NCI-H446 treated with DMSO at 0.1 percent for 48 hours (cell line): ENCODE measurements around the gene PLEKHA7.

Experiments used
- DNase-seq: peaks from one replicate; lab custom pipeline; 2025; lab: John Stamatoyannopoulos, UW

Gene PLEKHA7

DNA sequence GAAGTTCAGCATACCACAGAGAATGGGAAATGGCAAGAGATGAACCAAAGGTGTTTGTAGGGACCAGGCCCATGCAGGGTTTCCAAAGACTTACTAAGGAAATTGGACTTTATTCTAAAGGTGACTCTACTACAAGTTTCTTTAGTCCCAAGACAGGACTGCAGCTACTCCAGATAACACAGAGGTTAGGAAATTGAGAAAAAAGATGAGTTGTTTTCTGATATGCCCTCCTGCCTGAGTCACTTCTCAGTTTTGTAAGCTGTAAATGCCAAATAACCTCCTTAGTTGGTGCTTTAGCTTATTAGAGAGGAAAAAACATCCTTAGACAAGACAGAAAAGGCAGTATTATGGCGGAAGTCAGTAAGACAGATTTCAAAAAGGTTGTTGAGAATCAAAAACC, 179.8 kb downstream of the PLEKHA7 start:
- no peak for DNase-seq

DNA sequence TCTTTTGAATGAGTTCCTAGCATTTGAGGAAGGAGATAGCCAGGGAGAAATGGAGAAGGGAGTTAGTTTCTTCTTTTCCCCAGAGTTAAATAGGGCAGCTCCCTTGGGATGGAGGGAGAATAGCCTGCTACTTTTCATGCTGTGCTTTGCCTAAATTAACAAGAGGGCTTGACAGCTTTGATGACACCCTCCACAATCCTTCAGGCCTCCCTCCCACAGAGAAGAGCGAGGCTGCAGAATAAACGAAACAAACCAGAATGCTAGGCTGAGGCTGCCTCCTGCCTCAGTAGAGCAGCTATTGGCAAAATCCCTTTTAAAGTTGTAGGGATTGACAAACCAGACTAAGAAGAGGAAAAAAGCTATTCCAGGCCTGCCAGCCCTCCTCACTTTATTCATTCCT, 181.2 kb downstream of the PLEKHA7 start:
- DNase-seq = no peak

DNA sequence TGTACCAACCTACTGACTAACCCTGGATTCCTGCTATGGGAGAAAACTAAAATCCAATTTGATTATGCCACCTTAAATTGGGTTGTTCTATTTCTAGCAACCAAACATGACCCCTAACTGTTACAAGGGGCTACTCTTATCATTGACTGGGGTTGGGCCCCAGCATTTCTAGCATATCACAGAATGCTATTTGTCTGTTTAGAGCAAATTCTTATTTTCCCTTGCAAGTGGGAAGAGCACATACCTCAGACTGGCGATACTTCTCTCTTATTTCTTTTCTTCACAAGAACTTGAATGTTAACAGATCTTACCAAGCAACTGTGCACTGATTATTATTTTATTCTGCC, 182.0 kb downstream of the PLEKHA7 start:
- DNase-seq = no peak

DNA sequence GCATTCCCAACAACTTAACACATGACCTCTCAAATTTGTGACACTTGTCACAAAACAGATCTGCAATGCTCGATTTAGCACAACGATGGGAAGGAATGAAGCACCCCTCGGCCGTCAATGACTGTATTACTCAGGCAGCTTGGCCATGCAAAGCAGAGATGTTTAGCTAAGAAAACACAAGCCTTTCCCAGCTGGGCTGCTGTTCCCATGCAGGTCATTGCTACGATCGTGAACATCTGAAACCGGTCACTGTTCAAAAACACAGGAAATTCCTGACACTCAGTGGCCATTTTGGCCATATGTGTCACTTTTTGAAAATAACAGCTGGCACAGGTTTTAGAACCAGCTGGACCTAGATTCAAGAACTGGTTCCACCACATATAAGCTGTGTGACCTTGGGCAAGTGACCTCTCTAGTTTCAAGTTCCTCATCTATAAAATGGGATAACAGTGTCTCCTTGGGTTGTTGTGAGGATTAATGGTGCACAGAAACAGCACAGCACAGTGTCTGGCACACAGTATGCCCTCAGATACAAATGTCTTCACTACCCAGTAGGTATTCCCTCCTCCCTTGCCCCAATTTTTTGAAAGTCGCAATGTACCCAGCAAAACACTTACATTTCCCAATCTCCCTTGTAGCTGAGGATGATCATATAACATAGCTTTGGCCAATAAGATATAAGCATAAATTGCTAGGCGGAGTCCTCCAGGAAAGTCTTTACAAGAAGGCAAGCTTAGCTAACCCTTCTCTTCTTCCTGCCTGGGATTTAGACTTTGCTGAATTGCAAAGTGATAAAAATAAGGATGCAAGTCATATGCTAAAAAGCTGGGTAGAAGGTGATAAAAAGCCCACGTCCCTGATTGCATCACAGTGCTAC, 182.7 kb downstream of the PLEKHA7 start:
- no peak for DNase-seq

DNA sequence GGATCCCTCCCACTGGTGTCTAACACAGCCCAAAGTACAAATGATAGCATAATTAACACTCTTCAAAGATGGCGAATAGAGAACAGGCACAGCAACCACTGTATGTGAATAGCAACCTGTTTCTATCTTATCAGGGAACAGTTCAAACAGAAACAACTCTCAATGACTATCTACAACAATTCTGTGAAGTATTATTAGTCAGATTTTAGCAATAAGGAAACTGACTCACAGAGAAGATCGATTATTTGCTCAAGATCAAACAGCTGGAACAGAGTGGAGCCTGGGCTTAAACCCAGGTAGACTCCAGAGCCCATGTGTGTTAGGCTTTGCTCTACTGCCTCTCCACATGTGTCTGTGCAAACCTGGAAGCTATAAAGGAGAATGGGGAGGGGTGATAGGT, 187.1 kb downstream of the PLEKHA7 start:
- no peak for DNase-seq

DNA sequence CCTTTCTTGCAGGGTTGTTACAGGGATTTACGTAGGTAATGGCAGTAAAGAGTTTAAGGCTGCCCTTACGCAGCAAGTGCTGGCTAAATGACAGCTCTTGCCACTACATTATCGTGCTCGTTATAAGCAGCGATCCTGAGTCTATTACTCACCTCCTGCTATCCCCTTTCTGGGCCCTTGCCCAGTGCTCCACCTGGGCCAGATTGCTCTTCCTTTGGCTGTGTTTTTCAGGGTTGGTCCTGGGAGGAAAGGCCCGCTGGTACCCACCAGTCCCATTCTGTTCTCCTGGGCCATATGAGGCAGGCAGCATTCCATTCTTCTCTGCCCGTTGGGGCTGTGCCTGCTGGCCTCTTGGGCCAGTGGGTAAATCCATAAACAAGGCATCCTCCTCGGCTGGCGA, 188.2 kb downstream of the PLEKHA7 start:
- DNase-seq = no peak

DNA sequence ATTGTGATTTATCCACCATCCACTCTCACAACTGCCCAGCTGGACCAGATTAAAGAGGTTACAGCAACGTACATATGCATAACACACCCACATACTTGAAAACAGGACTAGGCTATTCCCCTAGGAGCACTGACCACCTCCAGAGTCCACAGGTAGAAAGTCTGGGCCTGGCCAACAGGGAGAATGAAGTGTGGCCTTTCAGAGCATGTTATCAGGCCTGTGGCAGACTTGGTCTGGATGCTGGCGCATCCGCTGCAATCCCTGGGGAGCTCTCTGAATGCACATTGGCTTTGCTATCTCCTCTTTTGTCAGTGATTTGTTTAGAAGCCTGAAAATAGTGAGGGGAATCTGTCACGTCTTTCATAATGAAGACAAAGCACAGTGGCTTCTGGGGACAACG, 189.1 kb downstream of the PLEKHA7 start:
- DNase-seq = no peak

DNA sequence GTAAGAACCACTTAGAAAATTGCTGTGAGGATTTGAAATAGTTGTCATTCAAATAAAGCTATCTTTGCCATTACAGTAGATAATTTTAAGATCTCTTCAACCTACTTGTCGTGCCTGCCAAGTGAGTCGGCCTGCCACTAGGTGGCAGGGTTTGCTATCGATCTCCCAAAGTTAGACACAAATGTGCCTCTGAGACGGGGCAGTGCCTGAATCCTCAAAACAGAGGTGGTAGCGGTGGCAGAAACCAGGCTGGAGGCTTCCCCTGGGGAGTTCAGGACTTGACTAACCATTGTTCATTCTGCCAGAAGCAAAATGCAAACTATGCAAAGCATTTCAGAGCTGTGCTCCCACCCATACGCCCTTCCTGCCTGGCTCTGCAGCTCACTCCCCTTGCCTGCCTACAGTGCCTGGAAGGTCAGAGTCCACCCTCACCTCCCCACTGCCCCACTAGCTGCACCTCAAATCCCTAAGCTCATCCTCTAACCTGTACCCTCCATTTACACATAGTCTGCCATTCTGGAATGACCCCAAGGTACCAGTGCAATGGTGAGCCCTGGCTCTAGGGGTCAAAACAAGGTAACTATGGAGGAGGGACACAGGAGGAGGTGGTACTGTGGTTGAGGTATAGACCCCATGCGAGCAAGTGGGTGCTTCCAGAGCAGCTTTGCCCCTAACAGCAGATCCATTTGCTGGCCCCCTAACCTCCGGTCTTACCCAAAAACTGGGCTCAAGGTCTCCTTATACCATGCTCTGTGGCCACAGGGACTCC, 193.7 kb downstream of the PLEKHA7 start:
- DNase-seq = peak; percentile 32

DNA sequence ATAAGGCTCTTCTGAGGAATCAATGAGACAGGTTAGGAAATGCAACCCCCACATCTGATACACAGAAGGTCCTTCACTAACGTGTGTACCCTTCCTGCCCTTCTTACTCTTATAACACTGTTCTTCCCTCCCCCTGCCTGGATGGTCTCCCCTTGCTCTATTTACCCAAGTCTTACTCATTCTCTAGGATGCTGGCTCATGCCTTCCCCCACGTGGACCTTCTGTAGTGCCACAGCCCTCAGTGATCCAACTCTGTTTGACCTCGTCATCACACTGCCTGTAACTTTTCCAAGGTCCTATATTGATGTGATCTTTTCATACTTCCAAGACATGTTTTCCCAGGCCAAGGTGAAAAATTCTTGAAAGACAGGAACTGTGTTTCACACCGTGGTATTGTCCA, 195.9 kb downstream of the PLEKHA7 start:
- DNase-seq = no peak

DNA sequence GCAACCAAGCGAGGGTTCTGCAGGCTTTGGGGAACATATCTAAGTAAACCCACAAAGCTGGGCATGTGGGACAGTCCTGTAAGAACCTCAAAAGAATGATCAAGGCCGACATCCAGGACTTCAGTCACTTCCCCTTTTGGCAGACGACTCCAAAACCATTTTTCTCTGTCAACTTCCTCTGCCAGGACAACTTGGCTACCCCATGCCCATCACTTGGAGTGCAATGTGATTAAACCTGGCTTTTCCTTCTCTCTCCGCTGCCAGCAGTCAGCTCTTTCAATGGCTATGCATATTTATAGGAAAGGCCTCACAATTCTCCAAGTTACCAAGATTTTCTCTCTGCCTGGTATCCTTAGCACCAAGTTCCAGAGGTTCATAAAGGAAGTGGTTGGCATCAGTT, 196.9 kb downstream of the PLEKHA7 start:
- DNase-seq = peak; percentile 59

DNA sequence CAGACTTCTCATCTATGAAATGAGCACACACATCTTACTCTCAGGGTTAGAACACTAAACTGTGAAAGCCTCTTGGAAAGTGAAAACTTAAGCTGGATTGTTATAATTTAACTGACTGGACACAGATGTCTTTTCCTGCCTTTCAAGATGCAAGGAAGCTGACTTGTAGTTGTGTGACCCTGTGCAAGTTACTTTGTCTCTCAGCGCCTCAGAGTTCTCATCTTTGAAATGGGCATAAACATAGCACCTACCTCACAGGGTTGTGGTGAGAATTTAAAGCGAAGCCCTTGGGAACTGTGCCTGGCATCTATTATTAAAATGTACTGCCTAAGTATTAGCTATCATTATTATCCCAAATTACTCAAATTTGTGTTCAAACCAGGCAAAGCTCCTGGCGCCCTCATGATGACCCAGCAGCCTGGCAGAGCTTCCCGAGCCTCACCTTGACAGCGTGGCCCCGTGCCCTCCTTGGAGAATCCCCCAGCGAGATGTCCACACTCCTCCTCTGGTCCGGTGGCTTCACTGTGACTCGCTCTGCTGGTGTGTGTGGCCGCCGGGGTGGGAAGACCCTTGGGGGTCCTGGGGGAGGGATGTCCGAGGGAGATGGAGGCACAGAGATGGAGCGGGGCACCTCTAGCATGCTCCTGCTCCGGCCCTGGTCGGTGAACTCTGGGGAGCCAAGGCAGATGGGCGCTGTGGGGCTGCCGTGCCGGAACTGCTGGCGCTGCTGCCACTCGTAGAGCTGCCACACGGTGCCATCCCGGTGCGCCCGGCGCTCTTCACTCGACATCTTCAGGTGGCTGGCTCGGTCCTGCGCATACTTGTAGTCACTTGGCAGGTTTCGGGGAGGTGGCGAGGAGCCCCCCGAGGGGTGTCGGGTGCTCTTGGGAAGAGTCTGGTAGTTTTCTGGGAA, 197.6 kb downstream of the PLEKHA7 start:
- DNase-seq = no peak

DNA sequence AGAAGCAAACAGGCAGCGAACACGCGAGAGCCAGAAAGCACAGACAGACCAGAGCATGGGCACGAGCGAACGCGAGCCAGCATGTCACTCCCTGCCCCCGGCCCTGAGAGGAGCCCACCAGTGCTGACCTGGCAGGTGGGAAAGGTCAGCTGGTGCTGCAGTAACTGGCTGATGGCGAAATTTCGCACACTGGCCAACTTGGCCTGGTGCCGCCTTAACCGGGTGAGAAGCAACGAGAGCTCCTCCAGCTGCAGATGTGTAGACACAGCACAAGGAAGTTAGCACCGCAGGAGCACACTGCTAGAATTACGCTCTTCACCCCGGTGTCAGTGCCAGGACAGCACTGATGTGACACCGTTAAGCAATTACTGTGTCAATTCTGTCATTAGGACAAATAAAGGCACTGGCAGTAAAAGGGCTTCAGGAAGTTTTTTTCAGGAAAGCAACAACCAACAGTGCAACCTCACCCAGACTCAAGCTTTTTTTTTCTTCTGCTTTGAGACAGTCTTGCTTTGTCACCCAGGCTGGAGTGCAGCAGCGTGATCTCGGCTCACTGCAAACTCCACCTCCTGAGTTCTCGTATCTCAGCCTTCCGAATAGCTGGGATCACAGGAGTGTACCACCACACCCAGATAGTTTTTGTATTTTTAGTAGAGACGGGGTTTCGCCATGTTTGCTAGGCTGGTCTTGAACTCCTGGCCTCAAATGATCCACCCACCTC, 199.0 kb downstream of the PLEKHA7 start:
- peak; percentile 22 for DNase-seq

DNA sequence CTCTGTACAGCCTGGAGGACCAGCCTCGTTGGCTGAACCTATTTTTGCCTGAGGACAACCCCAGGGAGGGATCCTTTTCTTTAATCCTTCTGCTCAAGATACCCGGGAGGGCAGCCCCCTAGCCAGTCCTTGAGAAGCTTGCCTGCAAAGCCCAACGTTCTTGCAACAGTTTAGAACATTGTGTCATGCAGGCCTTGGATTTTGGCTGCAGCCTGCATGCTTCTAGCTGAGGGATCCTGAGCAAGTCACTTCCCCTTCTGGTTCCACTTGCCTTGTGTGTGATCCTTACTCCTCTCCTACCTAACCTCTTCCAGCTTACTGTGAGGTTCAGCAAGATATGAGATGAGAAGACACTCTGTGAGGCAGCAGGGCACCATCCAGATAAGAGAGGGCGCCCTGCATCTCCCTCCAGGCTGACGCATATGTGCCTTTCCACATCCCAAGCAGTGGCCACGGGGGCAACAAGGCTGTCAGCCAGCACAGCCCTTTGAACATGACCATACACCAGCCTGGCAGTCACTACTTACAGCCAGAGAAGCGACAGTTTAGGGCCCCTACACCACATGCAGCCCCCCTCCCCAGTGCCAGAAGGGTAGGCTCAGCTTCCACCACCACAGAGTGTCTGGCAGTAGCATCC, 199.7 kb downstream of the PLEKHA7 start:
- no peak for DNase-seq

DNA sequence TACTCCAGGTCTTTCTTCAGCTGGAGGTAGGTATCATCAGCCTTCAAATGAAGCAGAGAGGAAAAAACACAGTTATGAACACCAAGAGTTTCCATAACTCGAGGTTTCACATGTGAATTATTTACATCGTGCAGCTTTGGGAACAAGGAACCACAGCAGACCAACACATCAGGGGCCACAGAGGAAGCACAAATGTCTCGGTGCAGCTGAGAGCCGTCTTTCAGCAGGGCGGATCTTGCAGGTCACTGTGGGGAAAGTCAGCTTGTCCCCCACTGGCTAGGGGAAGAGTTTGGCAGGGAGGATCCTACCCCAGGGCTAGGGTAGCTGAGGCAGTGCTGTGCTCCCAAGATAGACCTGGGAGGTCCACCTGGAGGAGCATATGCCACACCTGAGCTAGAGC, 201.1 kb downstream of the PLEKHA7 start:
- no peak for DNase-seq

DNA sequence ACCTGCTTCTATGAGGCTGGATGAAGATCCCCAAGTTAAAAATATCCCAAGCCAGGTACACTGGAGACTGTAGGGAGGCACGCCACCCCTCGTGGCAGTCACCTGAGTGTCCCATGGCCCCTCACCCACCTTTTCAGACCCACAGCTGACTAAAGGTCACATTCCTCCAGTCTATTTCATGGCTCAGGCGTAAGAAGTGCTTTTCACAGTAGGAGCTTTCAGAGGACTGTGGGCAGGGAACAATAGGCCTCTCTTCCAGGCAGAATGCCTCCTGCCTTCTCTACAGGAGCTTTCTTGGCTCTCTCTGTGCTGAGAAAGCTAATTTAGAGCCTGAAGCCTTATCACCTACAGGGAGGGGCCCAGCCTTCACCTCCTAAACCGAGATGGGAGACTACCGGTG, 201.9 kb downstream of the PLEKHA7 start:
- no peak for DNase-seq

DNA sequence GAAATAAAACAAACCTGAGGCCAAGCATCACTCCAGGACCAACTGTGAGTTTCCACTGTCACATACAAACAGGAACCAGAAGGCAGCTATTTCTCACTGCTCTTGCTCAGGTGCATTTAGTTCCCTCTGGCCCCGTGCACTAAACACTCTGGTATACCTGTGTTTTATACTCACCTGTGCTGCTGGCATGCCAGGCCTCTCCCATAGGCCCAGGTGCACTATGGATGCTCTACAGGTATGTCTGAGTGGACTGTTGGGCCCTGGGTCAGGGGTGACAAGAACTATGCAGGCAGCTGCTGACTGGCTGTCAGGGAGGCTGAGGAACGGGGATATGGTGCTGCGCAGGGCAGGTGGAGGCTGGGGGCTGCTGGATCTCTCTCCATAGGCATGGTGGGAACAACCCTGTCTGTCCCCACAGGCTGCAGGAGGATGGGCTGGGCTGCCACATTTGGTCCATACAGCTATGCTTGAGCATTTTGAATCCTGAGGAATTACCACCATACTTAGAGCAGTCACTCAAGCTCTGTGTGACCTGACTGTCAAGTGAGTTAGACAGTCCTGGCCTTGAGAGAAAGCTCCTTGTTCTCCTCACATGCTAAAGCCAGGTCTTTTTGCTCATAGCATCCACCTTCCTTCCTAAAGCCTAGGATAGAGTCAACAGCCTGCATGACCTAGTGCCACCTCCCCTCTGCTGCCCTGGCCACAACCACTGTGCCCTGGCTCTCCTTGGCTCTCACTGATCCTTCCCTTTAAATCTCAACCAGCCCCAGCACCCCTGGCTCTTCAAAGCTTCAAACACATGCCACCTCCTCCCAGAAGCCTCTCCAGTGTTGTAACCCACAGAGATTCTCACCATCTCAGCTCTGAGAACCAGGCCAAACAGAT, 202.8 kb downstream of the PLEKHA7 start:
- DNase-seq = no peak

DNA sequence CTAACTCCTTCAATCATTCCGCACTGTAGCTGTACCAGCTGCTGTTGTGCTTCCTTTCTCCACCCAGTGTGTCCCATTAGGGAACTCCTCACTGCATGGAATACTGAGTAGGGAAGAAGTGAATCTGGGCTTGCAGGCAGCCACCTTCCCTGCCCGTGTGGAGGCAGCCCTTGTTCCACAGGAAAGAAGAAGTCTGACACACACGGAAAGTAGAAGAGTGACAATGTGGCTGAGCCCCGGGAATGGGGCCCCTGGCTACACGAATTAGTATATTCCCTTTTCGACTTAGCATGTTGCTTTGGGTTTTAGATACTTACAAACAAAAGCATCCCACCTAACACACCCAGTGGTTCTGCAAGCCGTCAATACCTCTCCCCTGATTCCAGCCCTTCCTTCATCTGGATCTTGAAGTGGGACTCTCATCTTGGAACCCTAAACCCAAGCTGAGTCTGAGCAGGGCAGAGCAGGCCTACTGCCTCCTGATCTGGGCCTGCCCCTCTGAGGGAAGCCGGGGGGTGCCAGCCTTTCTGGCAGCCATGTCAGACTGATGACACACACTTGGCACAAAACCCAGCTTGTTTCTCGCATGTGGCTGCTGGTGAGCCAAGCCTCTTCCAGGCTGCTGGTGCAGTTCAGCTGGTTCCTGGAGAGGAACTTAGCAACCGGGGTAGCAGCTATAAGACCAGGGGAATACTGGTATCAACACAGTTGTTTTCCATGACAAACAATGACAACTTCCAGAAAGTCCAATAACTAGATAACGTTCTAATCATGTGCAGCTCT, 204.1 kb downstream of the PLEKHA7 start:
- DNase-seq = peak; percentile 92

DNA sequence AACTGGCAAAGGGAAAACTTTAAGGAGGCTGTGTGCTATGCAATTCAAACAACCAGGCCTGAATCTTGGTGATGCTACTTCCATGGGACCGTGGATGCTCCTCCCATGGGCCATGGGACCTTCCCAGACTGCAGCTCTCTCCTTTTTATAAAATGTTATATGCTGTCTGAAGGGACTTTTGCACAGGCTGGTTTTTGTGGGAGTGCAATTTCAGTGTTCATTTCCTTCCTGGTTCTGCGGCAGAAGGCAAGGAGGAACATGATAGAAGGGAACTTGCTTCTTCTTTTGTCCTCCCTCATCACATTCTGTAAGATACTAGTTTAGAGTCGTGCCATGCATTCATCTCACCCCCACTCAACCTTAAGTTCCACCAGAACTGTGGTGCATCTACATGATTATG, 206.9 kb downstream of the PLEKHA7 start:
- DNase-seq = no peak

DNA sequence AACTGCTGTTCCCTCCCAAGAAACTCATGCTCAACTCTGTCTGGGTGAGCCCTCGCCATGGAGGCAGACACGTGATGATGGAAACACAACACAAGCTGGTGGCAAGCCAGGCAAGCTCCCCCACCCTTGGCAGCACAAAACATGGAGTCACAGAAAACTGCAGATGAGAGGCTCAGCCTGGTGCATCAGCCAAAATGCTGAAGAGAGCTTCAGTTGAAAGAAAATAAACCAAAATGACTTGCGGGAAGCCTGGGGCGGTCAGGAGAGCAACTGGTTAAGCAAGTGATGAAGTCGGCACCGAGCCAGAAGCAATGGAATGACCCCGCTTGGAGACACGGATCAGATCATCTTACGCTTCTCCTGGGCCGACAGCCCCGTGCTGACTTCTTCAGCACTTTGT, 207.4 kb downstream of the PLEKHA7 start:
- peak; percentile 65 for DNase-seq
